Measurements from ENCODE around the gene CCDC191.
A peak's percentile ranks its signal among the peaks of the same experiment; 100 is the strongest.

The CCDC191 gene

DNA sequence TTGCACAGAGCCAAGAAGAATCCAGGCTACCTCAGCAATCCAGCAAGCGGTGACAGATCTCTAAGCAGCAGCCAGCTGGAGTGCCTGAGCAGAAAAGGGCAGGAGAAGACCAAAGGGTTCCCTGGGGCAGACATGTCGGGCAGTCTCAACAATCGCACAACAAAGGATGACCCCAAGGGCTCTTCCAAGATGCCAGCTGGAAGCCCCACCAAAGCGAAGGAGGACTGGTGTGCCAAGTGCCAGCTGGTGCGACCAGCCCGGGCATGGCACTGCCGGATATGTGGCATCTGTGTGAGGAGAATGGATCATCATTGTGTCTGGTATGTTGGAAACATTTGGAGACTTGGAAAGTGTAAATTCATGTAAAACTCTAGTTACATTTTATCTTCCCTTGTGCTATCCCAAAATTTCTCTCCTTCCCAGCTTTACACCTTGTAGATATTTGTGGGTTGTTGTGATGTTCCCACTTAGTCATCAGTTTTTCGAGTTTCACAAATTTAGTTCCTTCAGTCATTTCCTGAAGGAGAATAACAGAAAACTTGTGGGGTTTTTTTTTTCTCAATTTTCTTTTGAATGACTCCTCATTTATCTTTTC, 102.1 kb downstream of the CCDC191 start:
- no peak for DNase-seq

DNA sequence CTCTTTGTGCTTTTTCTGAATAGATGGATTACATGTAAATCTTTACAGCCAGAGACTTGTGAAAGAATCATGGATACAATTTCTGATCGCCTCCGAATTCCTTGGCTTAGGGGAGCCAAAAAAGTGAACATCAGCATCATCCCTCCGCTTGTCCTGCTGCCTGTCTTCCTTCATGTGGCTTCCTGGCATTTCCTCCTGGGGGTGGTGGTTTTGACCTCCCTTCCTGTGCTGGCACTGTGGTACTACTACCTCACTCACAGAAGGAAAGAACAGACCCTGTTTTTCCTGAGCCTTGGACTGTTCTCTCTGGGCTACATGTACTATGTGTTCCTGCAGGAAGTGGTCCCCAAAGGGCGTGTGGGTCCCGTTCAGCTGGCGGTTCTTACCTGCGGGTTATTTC, 102.6 kb downstream of the CCDC191 start:
- DNase-seq: no peak

DNA sequence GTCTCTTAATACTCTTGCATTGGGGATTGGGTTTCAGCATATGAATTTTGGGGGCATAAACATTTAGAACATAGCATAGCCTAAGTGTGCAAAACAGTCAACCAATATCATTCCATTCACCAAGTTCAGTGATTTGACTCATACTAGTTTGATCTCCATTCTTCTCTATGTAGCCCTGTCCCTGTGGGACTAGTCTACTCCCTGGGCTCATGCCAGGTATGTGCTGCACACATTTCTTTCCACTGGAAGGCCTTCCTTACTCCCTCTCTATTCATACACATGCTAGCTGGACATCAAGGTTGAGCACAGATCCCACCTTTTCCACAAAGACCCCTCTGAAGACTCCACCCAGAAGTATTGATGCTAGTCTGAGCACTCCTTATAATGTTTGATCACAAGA, 103.4 kb downstream of the CCDC191 start:
- DNase-seq: no peak

DNA sequence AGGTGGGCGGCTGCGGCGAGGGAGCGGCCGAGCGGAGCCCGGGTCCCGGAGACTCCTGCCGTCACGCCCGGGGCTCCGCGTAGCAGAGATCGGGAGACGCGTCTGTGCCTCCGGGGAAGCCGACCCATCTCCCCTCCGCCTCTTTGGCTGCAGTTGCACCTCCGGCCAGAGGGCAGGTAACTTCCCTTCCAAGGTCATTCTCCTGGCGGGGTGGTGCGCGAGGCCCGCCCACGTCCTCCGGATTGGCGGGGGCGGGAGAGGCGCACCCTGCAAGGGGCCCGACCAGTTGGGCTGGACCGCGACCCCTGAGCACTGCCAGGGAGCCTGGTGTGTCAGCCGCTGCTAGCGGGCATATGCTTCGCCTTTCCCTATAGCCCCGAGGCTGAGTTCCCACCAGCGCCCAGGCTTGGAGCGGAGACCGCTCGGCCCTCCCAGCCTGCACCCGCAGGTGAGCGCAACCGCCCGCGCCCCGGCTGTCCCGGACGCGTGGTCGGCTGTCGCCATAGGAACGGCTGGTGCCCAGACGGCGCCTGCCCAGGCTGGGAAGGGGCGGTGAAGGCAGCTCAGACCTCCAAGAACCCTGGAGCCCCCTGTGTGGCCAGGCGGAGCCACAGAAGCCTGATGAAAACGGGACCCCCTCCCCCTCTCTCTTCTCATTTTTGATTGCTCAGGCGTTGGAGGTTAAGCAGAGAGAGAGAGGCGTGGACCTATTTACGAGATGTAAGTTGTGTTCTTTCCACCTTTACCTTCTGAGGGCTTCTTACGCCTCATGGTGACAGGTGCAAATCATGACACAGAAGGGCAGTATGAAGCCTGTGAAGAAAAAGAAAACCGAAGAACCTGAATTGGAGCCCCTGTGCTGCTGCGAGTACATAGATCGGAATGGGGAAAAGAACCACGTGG, 108.1 kb downstream of the CCDC191 start:
- no peak for DNase-seq

DNA sequence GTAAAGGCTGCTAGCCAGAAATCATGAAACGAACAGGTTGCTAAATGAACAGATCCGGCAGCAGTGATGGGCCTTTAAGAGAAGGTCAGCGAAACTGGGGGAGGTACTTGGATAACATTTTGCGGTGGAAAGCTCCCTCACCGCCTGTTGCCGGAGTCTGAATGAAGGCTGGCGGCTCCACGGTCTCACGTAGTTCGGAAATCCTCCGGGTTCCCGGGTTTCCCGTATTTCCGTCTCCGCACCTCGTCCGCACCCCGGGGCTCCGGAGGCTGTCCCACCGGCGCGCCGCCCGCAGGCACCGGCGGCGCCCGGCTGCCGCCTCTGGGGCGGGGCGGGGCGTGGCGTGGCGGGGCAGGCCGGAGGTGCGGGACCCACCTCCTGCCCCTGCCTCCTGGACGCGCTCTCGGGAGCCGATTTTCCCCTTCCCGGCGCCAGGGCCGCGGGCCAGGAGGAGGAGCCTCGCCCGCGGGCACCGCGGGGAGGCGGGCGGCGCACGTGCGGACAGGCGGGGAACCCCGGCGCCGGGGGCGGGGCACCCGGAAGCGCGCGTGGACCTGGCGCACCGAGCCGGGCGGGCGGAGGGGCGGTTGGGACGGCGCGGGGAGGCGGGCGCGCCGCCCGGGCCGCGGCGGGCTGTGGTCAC, 108.8 kb downstream of the CCDC191 start, which contains the start of gene ZDHHC23:
TSS of gene ZDHHC23 (plus strand) at position 642 of the 643 bp plus-strand sequence. CDS start 790 bp downstream, outside the sequence.
- peak; percentile 45 for DNase-seq

DNA sequence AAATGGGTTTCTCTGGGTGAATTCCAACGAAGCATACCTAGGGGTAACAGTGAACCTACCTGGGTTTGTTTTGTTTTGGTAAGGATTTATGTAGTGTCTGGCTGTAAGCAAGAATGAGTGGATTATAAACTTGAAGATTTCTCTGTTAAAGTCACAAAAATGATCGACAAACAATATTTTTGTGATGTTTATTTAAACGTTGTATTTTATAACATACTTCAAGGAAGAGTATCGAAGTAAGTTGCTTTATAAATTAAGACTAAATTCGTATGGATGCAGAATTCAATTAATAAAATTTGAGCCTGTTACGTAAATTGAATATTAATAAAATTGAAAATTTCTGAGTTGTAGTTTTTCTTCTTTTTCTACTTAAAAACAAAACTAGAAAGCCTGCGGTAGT, 109.5 kb downstream of the CCDC191 start:
- no peak for DNase-seq

DNA sequence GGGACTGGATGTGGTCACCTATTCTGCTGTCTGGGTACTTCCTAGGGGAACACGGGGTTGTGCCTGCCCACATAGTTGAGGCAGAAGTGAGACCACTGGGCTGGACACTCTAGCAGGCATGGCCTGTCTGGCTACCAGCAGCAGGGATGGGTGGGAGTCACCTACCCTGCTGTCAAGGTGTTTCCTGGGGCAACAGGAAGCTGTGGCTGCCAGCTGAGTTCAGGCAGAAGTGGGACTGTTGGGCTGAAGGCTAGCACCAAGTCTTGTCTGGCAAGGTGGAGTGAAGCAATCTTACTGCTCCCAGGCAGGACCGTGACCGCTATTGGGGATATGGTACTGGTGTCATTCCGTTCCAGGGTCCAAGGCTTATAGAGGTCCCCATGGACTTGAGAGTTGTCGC, 128.8 kb downstream of the CCDC191 start:
- DNase-seq: no peak

DNA sequence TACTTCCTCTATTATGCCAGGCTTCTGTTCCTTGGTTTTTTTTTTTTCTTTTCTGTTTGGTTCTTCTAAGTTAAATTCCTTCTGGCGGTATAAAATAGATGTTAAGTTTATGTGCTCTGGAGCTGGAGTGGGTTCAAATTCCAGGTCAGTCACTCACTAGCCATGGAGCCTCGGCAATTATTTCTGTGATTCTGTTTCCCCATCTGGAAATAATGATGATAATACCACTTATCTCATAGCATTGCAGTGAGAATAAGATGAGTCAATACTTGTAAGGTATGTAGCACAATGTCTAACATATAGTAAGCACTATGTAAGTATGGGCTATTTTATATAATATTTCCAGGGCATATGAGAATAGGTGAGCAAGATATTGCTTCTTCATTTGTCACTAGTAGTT, 141.7 kb downstream of the CCDC191 start:
- DNase-seq: no peak

Data from NCI-H2029 treated with DMSO at 0.1 percent for 48 hours (cell line).